ENCODE results near the gene TLE7.

The TLE7 gene

DNA sequence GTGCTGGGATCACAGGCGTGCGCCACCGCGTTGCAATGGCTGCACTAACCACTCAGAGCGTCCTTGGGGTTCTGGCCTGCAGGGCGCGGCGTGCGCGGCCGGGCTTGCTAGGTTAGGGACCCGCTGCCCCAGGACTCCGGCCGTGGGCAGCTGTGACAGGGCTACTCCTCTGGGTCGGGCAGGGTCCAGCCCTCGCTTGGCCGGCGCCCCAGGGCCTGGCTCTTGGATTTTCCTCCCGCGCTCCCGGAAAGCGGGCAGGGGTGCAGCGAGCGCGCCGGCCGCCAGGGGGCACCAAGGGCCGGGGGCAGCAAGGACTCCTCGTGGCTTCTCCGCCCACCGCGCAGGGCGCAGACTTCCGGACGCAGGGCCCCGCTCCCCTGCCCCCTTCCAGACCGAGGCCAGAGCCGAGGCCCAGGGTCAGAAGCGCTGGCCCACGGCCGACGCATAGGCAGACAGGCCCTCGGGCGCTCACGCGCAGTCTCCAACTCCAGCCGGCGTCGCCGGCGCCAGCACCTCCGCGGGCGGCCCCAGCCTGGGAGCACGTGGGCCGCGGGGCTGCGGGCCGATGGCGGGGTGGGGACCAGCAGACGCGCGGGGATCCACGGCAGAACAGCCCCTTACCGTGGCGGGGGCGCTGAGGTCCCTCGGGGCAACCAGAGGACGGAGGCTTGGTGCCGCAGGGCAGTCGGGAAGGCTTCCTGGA lies 355 bp downstream of the TLE7 start:
- H4K20me1 ChIP-seq (ENCODE audit: insufficient read depth, low read length) = no peaks in the 10 kb centered on the region
- no peaks in the 10 kb centered on the region for H3K79me2 ChIP-seq (ENCODE audit: insufficient read depth, low read length)
- no peaks in the 10 kb centered on the region for H3K4me1 ChIP-seq (ENCODE audit: insufficient read depth, low read length)
- TF ChIP-seq, protein P1, sequence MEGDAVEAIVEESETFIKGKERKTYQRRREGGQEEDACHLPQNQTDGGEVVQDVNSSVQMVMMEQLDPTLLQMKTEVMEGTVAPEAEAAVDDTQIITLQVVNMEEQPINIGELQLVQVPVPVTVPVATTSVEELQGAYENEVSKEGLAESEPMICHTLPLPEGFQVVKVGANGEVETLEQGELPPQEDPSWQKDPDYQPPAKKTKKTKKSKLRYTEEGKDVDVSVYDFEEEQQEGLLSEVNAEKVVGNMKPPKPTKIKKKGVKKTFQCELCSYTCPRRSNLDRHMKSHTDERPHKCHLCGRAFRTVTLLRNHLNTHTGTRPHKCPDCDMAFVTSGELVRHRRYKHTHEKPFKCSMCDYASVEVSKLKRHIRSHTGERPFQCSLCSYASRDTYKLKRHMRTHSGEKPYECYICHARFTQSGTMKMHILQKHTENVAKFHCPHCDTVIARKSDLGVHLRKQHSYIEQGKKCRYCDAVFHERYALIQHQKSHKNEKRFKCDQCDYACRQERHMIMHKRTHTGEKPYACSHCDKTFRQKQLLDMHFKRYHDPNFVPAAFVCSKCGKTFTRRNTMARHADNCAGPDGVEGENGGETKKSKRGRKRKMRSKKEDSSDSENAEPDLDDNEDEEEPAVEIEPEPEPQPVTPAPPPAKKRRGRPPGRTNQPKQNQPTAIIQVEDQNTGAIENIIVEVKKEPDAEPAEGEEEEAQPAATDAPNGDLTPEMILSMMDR (IDR thresholded peaks at IDR 0.05; ENCODE audit: borderline replicate concordance, extremely low read depth, low read length, poor library complexity, severe bottlenecking) = no peak
- no peak for TF ChIP-seq EZH2 (IDR thresholded peaks at IDR 0.05; ENCODE audit: borderline replicate concordance, low read depth, low read length, severe bottlenecking)
- H3K27me3 ChIP-seq (ENCODE audit: insufficient read depth, low read length, poor library complexity) = no peaks in the 10 kb centered on the region
- no peak overlapping the region for H3K27ac ChIP-seq (ENCODE audit: low read length)
- H3K36me3 ChIP-seq (ENCODE audit: insufficient read depth, low read length) = no peaks in the 10 kb centered on the region
- no peak overlapping the region for H3K9ac ChIP-seq (ENCODE audit: low read depth, low read length)
- H3K4me2 ChIP-seq (ENCODE audit: insufficient read depth, low read length) = no peak overlapping the region
- ATAC-seq (ENCODE audit: insufficient read depth, low read depth) = no peak
- no peak overlapping the region for H2AFZ ChIP-seq (ENCODE audit: low read depth, low read length)
- H3K9me3 ChIP-seq (ENCODE audit: insufficient read depth, low read length, severe bottlenecking) = no peaks in the 10 kb centered on the region
- DNase-seq = no peak
- H3K4me3 ChIP-seq (ENCODE audit: low read depth in 1 of 2, low read length in 2 of 2) = no peak overlapping the region

DNA sequence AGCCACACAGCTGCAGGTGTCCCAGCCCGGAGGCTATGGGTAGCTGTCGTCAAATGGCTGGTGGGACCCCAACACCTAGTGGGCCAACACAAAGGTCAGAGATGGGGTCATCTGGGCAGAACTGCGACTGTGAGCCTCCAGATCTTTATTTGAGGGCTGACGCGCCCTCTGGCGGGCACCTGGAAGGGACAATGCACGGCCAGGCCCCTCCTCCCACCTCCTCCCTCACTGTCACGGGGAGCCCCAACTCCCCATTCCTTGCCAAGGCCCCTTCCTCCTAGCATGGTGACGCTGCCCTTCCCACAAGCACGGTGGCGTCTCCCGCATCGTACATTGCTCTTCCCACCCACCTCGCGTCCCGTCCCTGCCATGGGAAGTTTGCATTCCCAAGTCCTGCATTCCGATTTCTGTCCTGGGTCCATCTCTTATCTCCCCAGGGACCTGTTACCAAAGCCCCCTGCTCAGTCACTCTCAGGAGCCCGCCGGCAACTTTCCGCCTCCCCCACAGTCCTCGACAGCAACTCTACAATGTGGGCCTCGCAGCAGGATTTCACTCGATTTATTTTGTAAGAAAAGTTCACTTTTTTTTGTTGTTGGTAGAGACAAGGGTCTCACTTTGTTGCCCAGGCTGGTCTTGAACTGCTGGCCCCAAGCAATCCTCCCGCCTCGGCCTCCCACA lies 1.0 kb downstream of the TLE7 start:
- H3K9me3 ChIP-seq (ENCODE audit: insufficient read depth, low read length, severe bottlenecking) = no peaks in the 10 kb centered on the region
- H3K4me3 ChIP-seq (ENCODE audit: low read depth in 1 of 2, low read length in 2 of 2) = no peak overlapping the region
- no peak for TF ChIP-seq EZH2 (IDR thresholded peaks at IDR 0.05; ENCODE audit: borderline replicate concordance, low read depth, low read length, severe bottlenecking)
- TF ChIP-seq, protein P1 (IDR thresholded peaks at IDR 0.05; ENCODE audit: borderline replicate concordance, extremely low read depth, low read length, poor library complexity, severe bottlenecking) = no peak
- H2AFZ ChIP-seq (ENCODE audit: low read depth, low read length) = no peak overlapping the region
- H3K9ac ChIP-seq (ENCODE audit: low read depth, low read length) = no peak overlapping the region
- no peaks in the 10 kb centered on the region for H3K36me3 ChIP-seq (ENCODE audit: insufficient read depth, low read length)
- DNase-seq (no peak), ATAC-seq (ENCODE audit: insufficient read depth, low read depth) (no peak)
- H3K27me3 ChIP-seq (ENCODE audit: insufficient read depth, low read length, poor library complexity) = no peaks in the 10 kb centered on the region
- H3K79me2 ChIP-seq (ENCODE audit: insufficient read depth, low read length) = no peaks in the 10 kb centered on the region
- H3K27ac ChIP-seq (ENCODE audit: low read length) = no peak overlapping the region
- no peak overlapping the region for H3K4me2 ChIP-seq (ENCODE audit: insufficient read depth, low read length)
- no peaks in the 10 kb centered on the region for H4K20me1 ChIP-seq (ENCODE audit: insufficient read depth, low read length)
- no peaks in the 10 kb centered on the region for H3K4me1 ChIP-seq (ENCODE audit: insufficient read depth, low read length)

DNA sequence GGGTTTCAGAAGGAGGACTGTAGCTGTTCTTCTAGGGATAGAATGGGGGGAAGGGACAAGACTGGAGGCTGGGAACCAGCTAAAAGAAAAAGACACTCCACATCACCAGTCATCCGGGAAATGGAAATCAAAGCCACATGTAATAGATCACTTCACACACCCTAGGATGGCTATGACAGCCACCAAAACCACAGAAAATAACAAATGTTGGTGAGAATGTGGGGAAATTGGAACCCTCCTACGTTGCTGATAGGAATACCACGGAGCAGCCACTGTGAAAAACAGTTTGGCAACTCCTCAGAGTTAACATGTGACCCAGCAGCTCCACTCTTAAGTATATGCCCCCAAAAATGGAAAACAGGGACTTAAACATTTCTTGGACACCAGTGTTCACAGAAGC lies 2.3 kb downstream of the TLE7 start:
- no peaks in the 10 kb centered on the region for H3K27me3 ChIP-seq (ENCODE audit: insufficient read depth, low read length, poor library complexity)
- no peak for TF ChIP-seq EZH2 (IDR thresholded peaks at IDR 0.05; ENCODE audit: borderline replicate concordance, low read depth, low read length, severe bottlenecking)
- TF ChIP-seq, protein P1 (IDR thresholded peaks at IDR 0.05; ENCODE audit: borderline replicate concordance, extremely low read depth, low read length, poor library complexity, severe bottlenecking) = no peak
- no peaks in the 10 kb centered on the region for H3K79me2 ChIP-seq (ENCODE audit: insufficient read depth, low read length)
- H3K9me3 ChIP-seq (ENCODE audit: insufficient read depth, low read length, severe bottlenecking) = no peaks in the 10 kb centered on the region
- no peak for DNase-seq
- no peak overlapping the region for H2AFZ ChIP-seq (ENCODE audit: low read depth, low read length)
- H3K27ac ChIP-seq (ENCODE audit: low read length) = no peak overlapping the region
- H3K4me2 ChIP-seq (ENCODE audit: insufficient read depth, low read length) = no peak overlapping the region
- H3K36me3 ChIP-seq (ENCODE audit: insufficient read depth, low read length) = no peaks in the 10 kb centered on the region
- no peak for ATAC-seq (ENCODE audit: insufficient read depth, low read depth)
- no peaks in the 10 kb centered on the region for H4K20me1 ChIP-seq (ENCODE audit: insufficient read depth, low read length)
- no peak overlapping the region for H3K9ac ChIP-seq (ENCODE audit: low read depth, low read length)
- no peaks in the 10 kb centered on the region for H3K4me1 ChIP-seq (ENCODE audit: insufficient read depth, low read length)
- H3K4me3 ChIP-seq (ENCODE audit: low read depth in 1 of 2, low read length in 2 of 2) = no peak overlapping the region
